B cell (primary cell): Measurements from ENCODE around the gene MBP. TPM values are rescaled to one million over a fixed set of nuclear protein-coding genes. Genes with fewer than 3 reads are reported as not detected.
A peak's percentile ranks its signal among the peaks of the same experiment; 100 is the strongest.

Experiments
- ATAC-seq: fragments of 200-7000 bp; cut with Tn5 transposase; one replicate; pipeline ENCODE4 v1.10.0; 2021; ENCODE audit warnings: low read depth, mild to moderate bottlenecking, moderate number of reproducible peaks, moderate library complexity
- CTCF ChIA-PET: fragments of 350-600 bp; sonication (Branson Sonifier 250); formaldehyde crosslinking; loops from one replicate; lab custom pipeline; 2021; ENCODE audit warnings: antibody characterized with exemption, inconsistent platforms; lab: Charles Lee
- POLR2A ChIA-PET: fragments of 350-600 bp; sonication (Branson Sonifier 250); formaldehyde crosslinking; loops from one replicate; lab custom pipeline; 2021; ENCODE audit warnings: antibody characterized with exemption; lab: Charles Lee
- DNase-seq: peaks from one replicate; pipeline ENCODE4 v3.0.0; 2013
- H2AFZ ChIP-seq: 2 replicates; pipeline ENCODE4 v1.6.1; 2012; ENCODE audit warnings: mild to moderate bottlenecking, low read depth, low read length; ENCODE audit not compliant: insufficient read depth, poor library complexity, severe bottlenecking
- H3K27ac ChIP-seq, 2 donors: 1 replicate in 1 of 2; 2 replicates in 1 of 2; pipeline ENCODE4 v1.5.1; 2012 to 2013; ENCODE audit warnings: low read length in 2 of 2, mild to moderate bottlenecking in 2 of 2, moderate library complexity in 1 of 2
- H3K27me3 ChIP-seq, 4 experiments: fragments of 200-600 bp in 1 of 4; sonication (generic) in 1 of 4; replicated peaks in 1 of 4; 1 replicate in 2 of 4; 2 replicates in 2 of 4; pipeline versions ENCODE4 v1.6.1 to v1.7.0; 2013 to 2016; ENCODE audit warnings: low read length in 3 of 4, mild to moderate bottlenecking in 2 of 4, mixed read lengths in 1 of 4, moderate library complexity in 1 of 4; ENCODE audit not compliant: insufficient read depth in 4 of 4, control insufficient read depth in 3 of 4; ENCODE audit errors: control extremely low read depth in 1 of 4
- H3K36me3 ChIP-seq, 2 experiments: replicated peaks in 1 of 2; 1 replicate in 1 of 2; 2 replicates in 1 of 2; pipeline versions ENCODE4 v1.6.1 to v1.7.1; 2013; ENCODE audit warnings: low read length in 1 of 2; ENCODE audit not compliant: insufficient read depth in 2 of 2, control insufficient read depth in 1 of 2; ENCODE audit errors: control extremely low read depth in 1 of 2, extremely low read depth in 1 of 2
- H3K4me1 ChIP-seq, 2 donors: fragments of 200-600 bp in 1 of 2; sonication (generic) in 1 of 2; 1 replicate in 1 of 2; 2 replicates in 1 of 2; pipeline versions ENCODE4 v1.5.1 to v1.6.1; 2013 to 2017; ENCODE audit warnings: low read length in 2 of 2; ENCODE audit not compliant: control insufficient read depth in 2 of 2, insufficient read depth in 2 of 2
- H3K4me2 ChIP-seq: replicated peaks from 2 replicates; pipeline ENCODE3; 2012; ENCODE audit warnings: mild to moderate bottlenecking, low read depth, low read length; ENCODE audit not compliant: poor library complexity, severe bottlenecking
- H3K4me3 ChIP-seq, 5 experiments: fragments of 200-600 bp in 1 of 5; sonication (generic) in 1 of 5; 1 replicate in 3 of 5; 2 replicates in 2 of 5; pipeline versions ENCODE4 v1.5.1 to v1.7.0; 2011 to 2016; ENCODE audit warnings: low read length in 4 of 5, mild to moderate bottlenecking in 4 of 5, low read depth in 2 of 5, control low read depth in 1 of 5, moderate library complexity in 1 of 5; ENCODE audit not compliant: insufficient read depth in 1 of 5; ENCODE audit errors: control extremely low read depth in 1 of 5, extremely low read depth in 1 of 5
- H3K79me2 ChIP-seq: fragments of 200-600 bp; sonication (generic); one replicate; pipeline ENCODE4 v1.6.0; 2016; ENCODE audit warnings: low read length; ENCODE audit not compliant: control insufficient read depth, insufficient read depth
- H3K9ac ChIP-seq: fragments of 200-600 bp; sonication (generic); 2 replicates; pipeline ENCODE4 v1.6.1; 2017; ENCODE audit warnings: mild to moderate bottlenecking, low read length, moderate library complexity
- H3K9me3 ChIP-seq, 3 donors: one replicate each; pipeline versions ENCODE4 v1.6.1 to v1.7.1; 2013; ENCODE audit warnings: low read length in 2 of 3; ENCODE audit not compliant: control insufficient read depth in 2 of 3, insufficient read depth in 1 of 3; ENCODE audit errors: control extremely low read depth in 1 of 3
- H4K20me1 ChIP-seq: 2 replicates; pipeline ENCODE4 v1.6.0; 2012; ENCODE audit warnings: mild to moderate bottlenecking, low read length; ENCODE audit not compliant: insufficient read depth, control insufficient read depth, poor library complexity, severe bottlenecking
- H3K27ac Mint-ChIP-seq: one replicate; pipeline ENCODE4 v1.8.0; 2021; ENCODE audit warnings: mixed read lengths
- H3K27me3 Mint-ChIP-seq: one replicate; pipeline ENCODE4 v1.8.0; 2021; ENCODE audit warnings: mixed read lengths
- H3K4me1 Mint-ChIP-seq: one replicate; pipeline ENCODE4 v1.8.0; 2021; ENCODE audit warnings: mixed read lengths
- H3K4me3 Mint-ChIP-seq: one replicate; pipeline ENCODE4 v1.8.0; 2021; ENCODE audit warnings: mixed read lengths
- H3K9me3 Mint-ChIP-seq: one replicate; pipeline ENCODE4 v1.8.0; 2022; ENCODE audit warnings: mixed read lengths; ENCODE audit not compliant: insufficient read depth
- CTCF ChIP-seq: fragments of 200-600 bp; IDR thresholded peaks from one replicate; pipeline ENCODE4 v1.8.0; 2022; ENCODE audit warnings: antibody characterized with exemption, mild to moderate bottlenecking
- EZH2 ChIP-seq: IDR thresholded peaks from 2 replicates; pipeline ENCODE4 v1.6.1; 2012; ENCODE audit warnings: borderline replicate concordance, low read depth, mild to moderate bottlenecking, moderate library complexity, low read length; ENCODE audit not compliant: insufficient read depth, poor library complexity, severe bottlenecking
- WGBS: methylation state at CpG from one replicate; pipeline ENCODE4 v1.1.5; 2013; ENCODE audit warnings: missing lambda C conversion rate; ENCODE audit not compliant: insufficient coverage; 5-methylcytosine and 5-hydroxymethylcytosine counted together
- intact Hi-C: fragments of 100-400 bp; cut with micrococcal nuclease; formaldehyde crosslinking; loops from one replicate; pipeline ENCODE4 v1.10.0; 2022
- polyA plus RNA-seq: library from polyadenylated mRNA; depleted of rRNA; stranded (reverse); fragments of >200 nt; gene quantifications from 2 replicates; pipeline ENCODE4 v1.2.3, GENCODE V29; 2012
- total RNA-seq, 2 donors: library from RNA; stranded (reverse); fragments of 120-200 nt in 1 of 2; gene quantifications; 1 replicate in 1 of 2; 2 replicates in 1 of 2; pipeline versions ENCODE4 v1.2.3 to v1.2.4, GENCODE V29; 2013 to 2022

The MBP gene
- total and polyA plus RNA-seq, 2 donors (not counting 1 experiment from before 2014, with no cell fraction given): 30.1 to 192 TPM

DNA sequence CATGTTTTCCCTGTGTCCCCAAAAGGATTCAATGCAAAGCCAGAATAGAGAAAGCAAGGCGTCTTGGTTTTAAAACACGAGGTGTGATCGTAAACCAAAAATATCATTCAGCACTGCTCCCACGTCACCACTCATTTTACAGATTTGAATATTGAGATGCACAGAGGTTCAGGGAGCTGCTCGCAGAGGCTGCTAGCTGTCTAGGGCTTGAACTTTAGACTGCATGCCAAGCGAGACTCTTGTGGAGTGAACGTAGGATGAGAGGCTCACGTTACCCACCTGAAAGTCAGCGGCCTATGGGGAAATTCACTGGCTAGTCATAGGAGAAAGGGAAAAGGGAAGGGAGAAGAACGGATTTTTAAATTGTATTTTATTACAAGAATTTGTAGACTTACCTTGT, 130.1 kb downstream of the MBP start:
- Histone ChIP-seq H3K9ac (no peak overlapping the region), H3K4me3 (no peak overlapping the region), H3K4me2 (no peak overlapping the region), H3K79me2 (no peaks in the 10 kb centered on the region), H3K36me3 (no peaks in the 10 kb centered on the region), H3K4me1 (peaks cover 12 to 19% of the 10 kb centered on the region in 2 donors), H2AFZ (no peak overlapping the region), H3K27me3 (no peaks in the 10 kb centered on the region), H3K9me3 (no peaks in the 10 kb centered on the region), H4K20me1 (no peaks in the 10 kb centered on the region), H3K27ac (no peak overlapping the region)
- Mint-ChIP-seq H3K27me3 (no peaks in the 10 kb centered on the region), H3K27ac (peak overlapping the region; percentile 1), H3K4me1 (peaks cover 23% of the 10 kb centered on the region), H3K4me3 (no peak overlapping the region), H3K9me3 (no peaks in the 10 kb centered on the region)
- 92% methylated on average over 6 of the region's 10 CpGs for WGBS
- POLR2A ChIA-PET: no interaction called here
- no peak for TF ChIP-seq CTCF
- TF ChIP-seq EZH2: no peak
- DNase-seq (no peak), ATAC-seq (no peak)
- intact Hi-C loops: no loop called here
- CTCF ChIA-PET: interaction anchor here (0.7 to 7.6 kb wide), 9 partner anchors 8 to 213 kb away, joined by 3 to 167 read pairs (median 4); no protein-coding TSS in a partner anchor

DNA sequence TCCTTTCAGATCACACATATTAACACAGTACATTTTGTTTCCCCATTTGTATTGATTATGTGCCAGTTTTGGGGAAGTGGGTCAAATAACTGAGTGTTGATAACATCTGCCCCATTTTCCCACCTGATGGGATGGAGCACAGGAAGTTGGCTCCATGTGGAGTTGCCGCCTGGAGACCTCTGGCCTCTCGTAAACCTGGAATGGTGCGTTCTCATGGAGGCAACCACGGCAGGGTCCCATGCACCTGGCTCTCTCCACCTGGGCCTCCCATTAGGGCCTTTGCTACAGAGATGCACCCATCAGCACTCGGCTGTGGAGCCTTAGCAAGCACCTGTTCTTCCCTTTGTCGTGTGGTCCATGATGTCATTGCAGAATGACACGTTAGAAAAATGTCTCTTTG, 130.6 kb downstream of the MBP start:
- Mint-ChIP-seq H3K4me1 (peaks cover 22% of the 10 kb centered on the region), H3K9me3 (no peaks in the 10 kb centered on the region), H3K27ac (peak overlapping the region; percentile 1), H3K4me3 (no peak overlapping the region), H3K27me3 (no peaks in the 10 kb centered on the region)
- TF ChIP-seq EZH2: no peak
- TF ChIP-seq CTCF: no peak
- WGBS: 92% methylated on average over 6 of the region's 7 CpGs
- no peaks in the 10 kb centered on the region for H3K79me2 ChIP-seq
- intact Hi-C loops: no loop called here
- no peaks in the 10 kb centered on the region for H3K9me3 ChIP-seq
- ATAC-seq (no peak), DNase-seq (no peak)
- H3K36me3 ChIP-seq: no peaks in the 10 kb centered on the region
- no peaks in the 10 kb centered on the region for H3K27me3 ChIP-seq
- no peaks in the 10 kb centered on the region for H4K20me1 ChIP-seq
- CTCF ChIA-PET: interaction anchor here (2.1 to 7.6 kb wide), 9 partner anchors 11 to 209 kb away, joined by 6 to 167 read pairs (median 35); no protein-coding TSS in a partner anchor
- peaks cover 12 to 19% of the 10 kb centered on the region in 2 donors for H3K4me1 ChIP-seq
- H3K4me2 ChIP-seq: no peak overlapping the region
- POLR2A ChIA-PET: no interaction called here
- no peak overlapping the region for H2AFZ ChIP-seq
- no peak overlapping the region for H3K4me3 ChIP-seq
- no peak overlapping the region for H3K9ac ChIP-seq
- no peak overlapping the region for H3K27ac ChIP-seq
